HCT116 (cell line): ENCODE results near the gene LRRC9. TPM values are rescaled to one million over a fixed set of nuclear protein-coding genes. Genes with fewer than 3 reads are reported as not detected.

ENCODE experiments used
- ATAC-seq: fragments of 200-7000 bp; cut with Tn5 transposase; 2 replicates; pipeline ENCODE4 v1.9.1; 2020; ENCODE audit warnings: mild to moderate bottlenecking, moderate library complexity
- BruUV-seq: library from RNA; stranded (reverse); fragments of 400-500 nt; replicated peaks from 2 replicates; lab custom pipeline; 2021; lab: Mats Ljungman, UMichigan
- CTCF ChIA-PET: fragments of 300-600 bp; sonication (Branson Sonifier 250); formaldehyde crosslinking; loops from one replicate; lab custom pipeline; 2021; ENCODE audit warnings: antibody characterized with exemption; lab: Charles Lee
- POLR2A ChIA-PET: fragments of 300-600, 350-600 bp; sonication (Branson Sonifier 250); formaldehyde crosslinking; loops from one replicate; lab custom pipeline; 2021; ENCODE audit warnings: antibody characterized with exemption; lab: Charles Lee
- RAD21 ChIA-PET, 2 experiments: fragments of 300-600 bp; sonication (Branson Sonifier 250); formaldehyde crosslinking; loops; one replicate each; lab custom pipeline; 2023; ENCODE audit warnings: low total read pairs in 2 of 2; ENCODE audit not compliant: uncharacterized antibody in 2 of 2, unreplicated experiment in 2 of 2, low non-redundant PET in 1 of 2; lab: Charles Lee
- DNase-seq: peaks from one replicate; pipeline ENCODE4 v3.0.0-alpha.2; 2010; ENCODE audit warnings: low read depth, low spot score
- H2AFZ ChIP-seq: fragments of 200-600 bp; shearing (Covaris generic), sonication (generic); 2 replicates; pipeline ENCODE4 v1.6.1; 2017; ENCODE audit warnings: low read depth, mixed run types, mixed read lengths, antibody characterized with exemption, low read length; ENCODE audit not compliant: poor library complexity, severe bottlenecking
- H3K27ac ChIP-seq: 2 replicates; pipeline ENCODE4 v1.5.1; 2012; ENCODE audit warnings: low read depth, low read length
- H3K27me3 ChIP-seq: fragments of 200-600 bp; sonication (generic); 2 replicates; pipeline ENCODE4 v1.6.1; 2016; ENCODE audit warnings: mixed run types, low read length, mixed read lengths; ENCODE audit not compliant: insufficient read depth
- H3K36me3 ChIP-seq, 2 experiments: fragments of 200-500 bp in 1 of 2; fragments of 200-600 bp in 1 of 2; sonication (Bioruptor generic) in 1 of 2; sonication (generic) in 1 of 2; 2 replicates each; pipeline versions ENCODE4 v1.5.1 to v1.6.1; 2014 to 2016; ENCODE audit warnings: low read length in 2 of 2, inconsistent platforms in 1 of 2, mixed read lengths in 1 of 2, mixed run types in 1 of 2; ENCODE audit not compliant: insufficient read depth in 2 of 2, control insufficient read depth in 1 of 2
- H3K4me1 ChIP-seq, 2 experiments: fragments of 200-600 bp in 1 of 2; sonication (generic) in 1 of 2; 2 replicates each; pipeline versions ENCODE4 v1.5.1 to v1.6.1; 2012 to 2017; ENCODE audit warnings: low read length in 2 of 2, inconsistent platforms in 1 of 2, mild to moderate bottlenecking in 1 of 2, mixed read lengths in 1 of 2, mixed run types in 1 of 2, moderate library complexity in 1 of 2; ENCODE audit not compliant: insufficient read depth in 2 of 2, control insufficient read depth in 1 of 2
- H3K4me2 ChIP-seq: fragments of 200-600 bp; sonication (generic); 2 replicates; pipeline ENCODE4 v1.6.1; 2017; ENCODE audit warnings: mixed run types, low read length, mixed read lengths
- H3K4me3 ChIP-seq, 2 experiments: fragments of 200-600 bp in 1 of 2; sonication (generic) in 1 of 2; replicated peaks in 1 of 2; 2 replicates each; pipeline ENCODE4 v1.5.1; 2011 to 2016; ENCODE audit warnings: low read length in 2 of 2, control low read depth in 1 of 2, low read depth in 1 of 2, mild to moderate bottlenecking in 1 of 2, mixed read lengths in 1 of 2, mixed run types in 1 of 2
- H3K79me2 ChIP-seq: fragments of 200-600 bp; sonication (generic); 2 replicates; pipeline ENCODE4 v1.6.1; 2017; ENCODE audit warnings: mild to moderate bottlenecking, mixed run types, low read length, moderate library complexity, mixed read lengths; ENCODE audit not compliant: insufficient read depth
- H3K9ac ChIP-seq: fragments of 200-600 bp; sonication (generic); 2 replicates; pipeline ENCODE4 v1.6.1; 2016; ENCODE audit warnings: low read length, mixed read lengths
- H3K9me2 ChIP-seq: fragments of 200-600 bp; sonication (generic), shearing (Covaris generic); 2 replicates; pipeline ENCODE4 v1.6.1; 2017; ENCODE audit warnings: mixed run types, mild to moderate bottlenecking, moderate library complexity; ENCODE audit not compliant: insufficient read depth
- H3K9me3 ChIP-seq, 2 experiments: fragments of 200-500 bp in 1 of 2; fragments of 200-600 bp in 1 of 2; sonication (Bioruptor generic) in 1 of 2; sonication (generic) in 1 of 2; 2 replicates each; pipeline ENCODE4 v1.6.1; 2014 to 2017; ENCODE audit warnings: low read length in 2 of 2, mixed read lengths in 2 of 2, inconsistent platforms in 1 of 2, low read depth in 1 of 2, mild to moderate bottlenecking in 1 of 2, mixed run types in 1 of 2, moderate library complexity in 1 of 2; ENCODE audit not compliant: control insufficient read depth in 1 of 2, insufficient read depth in 1 of 2
- H4K20me1 ChIP-seq: fragments of 200-600 bp; sonication (generic), shearing (Covaris generic); 2 replicates; pipeline ENCODE4 v1.6.1; 2017; ENCODE audit warnings: mixed run types, mild to moderate bottlenecking, moderate library complexity; ENCODE audit not compliant: insufficient read depth
- CBX3 ChIP-seq: IDR thresholded peaks from 2 replicates; pipeline ENCODE4 v1.6.1; 2012; ENCODE audit warnings: low read depth
- CEBPB ChIP-seq: IDR thresholded peaks from 2 replicates; pipeline ENCODE4 v1.6.1; 2012; ENCODE audit warnings: low read depth
- EGR1 ChIP-seq: IDR thresholded peaks from 2 replicates; pipeline ENCODE4 v1.6.1; 2012; ENCODE audit warnings: low read depth
- ELF1 ChIP-seq: IDR thresholded peaks from 2 replicates; pipeline ENCODE4 v1.6.1; 2012; ENCODE audit warnings: low read depth, borderline replicate concordance
- EZH2phosphoT487 ChIP-seq: fragments of 200-600 bp; IDR thresholded peaks from 2 replicates; pipeline ENCODE4 v1.6.1; 2018; ENCODE audit warnings: antibody characterized with exemption, borderline replicate concordance
- POLR2AphosphoS5 ChIP-seq: IDR thresholded peaks from 2 replicates; pipeline ENCODE4 v1.6.1; 2011; ENCODE audit warnings: mild to moderate bottlenecking, low read depth, low read length, moderate library complexity
- SRF ChIP-seq: IDR thresholded peaks from 2 replicates; pipeline ENCODE4 v1.6.1; 2012; ENCODE audit warnings: low read depth
- TCF7L2 ChIP-seq: IDR thresholded peaks from 2 replicates; pipeline ENCODE4 v1.7.0; 2011; ENCODE audit warnings: borderline replicate concordance, inconsistent platforms; ENCODE audit not compliant: insufficient read depth, insufficient read length; ENCODE audit errors: extremely low read depth
- ZFX ChIP-seq: fragments of 450-650 bp; IDR thresholded peaks from 2 replicates; pipeline ENCODE4 v1.6.1; 2017
- ZNF274 ChIP-seq: fragments of 200-500 bp; sonication (Bioruptor generic); IDR thresholded peaks from 2 replicates; pipeline ENCODE4 v1.6.1; 2014; ENCODE audit warnings: mild to moderate bottlenecking, low read depth, low read length, inconsistent platforms
- intact Hi-C: fragments of 100-400 bp; cut with micrococcal nuclease; formaldehyde crosslinking; loops from 2 replicates; pipeline ENCODE4 v1.10.0; 2022
- total RNA-seq: library from RNA; stranded (reverse); gene quantifications from one replicate; pipeline ENCODE4 v1.2.1, GENCODE V29; 2021; ENCODE audit not compliant: unreplicated experiment
- TF ChIP-seq, protein P1 (sequence below), 3 experiments: fragments of 200-600 bp in 1 of 3; sonication (generic) in 1 of 3; IDR thresholded peaks in 2 of 3; conservative IDR thresholded peaks in 1 of 3; 2 replicates each; pipeline ENCODE4 v1.5.1; 2012 to 2017; ENCODE audit warnings: low read depth in 2 of 3, low read length in 2 of 3, antibody characterized with exemption in 1 of 3, borderline replicate concordance in 1 of 3, control low read depth in 1 of 3, mild to moderate bottlenecking in 1 of 3, mixed read lengths in 1 of 3, mixed run types in 1 of 3, moderate library complexity in 1 of 3; ENCODE audit not compliant: insufficient read depth in 1 of 3
- TF ChIP-seq, protein P2 (sequence below): IDR thresholded peaks from 2 replicates; pipeline ENCODE4 v1.6.1; 2012
- TF ChIP-seq, protein P3 (sequence below): IDR thresholded peaks from 2 replicates; pipeline ENCODE4 v1.6.1; 2012; ENCODE audit warnings: low read depth

Gene LRRC9
- total RNA-seq, 1 experiment from 2014 or later: not detected

DNA sequence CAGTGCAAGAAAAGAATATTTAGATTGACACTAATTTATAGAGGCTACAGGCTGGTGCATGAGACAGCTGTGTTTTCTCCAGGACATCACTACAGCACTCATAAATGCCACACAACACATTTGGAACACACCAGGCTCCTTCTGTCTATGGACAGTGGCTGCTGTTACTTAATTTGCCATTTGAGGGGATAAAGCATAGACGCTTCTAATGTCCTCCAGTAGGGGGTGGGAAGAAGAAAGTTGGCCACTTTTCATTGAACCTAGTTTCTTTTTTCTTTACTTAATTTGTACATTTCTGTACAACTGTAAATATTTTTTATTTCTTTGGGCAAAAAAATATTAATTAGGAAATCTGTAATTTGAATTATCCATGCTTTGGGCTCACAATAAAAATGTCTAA lies 37.0 kb upstream of the LRRC9 start:
- no peak overlapping the region for H3K9ac ChIP-seq
- POLR2A ChIA-PET: no interaction called here
- TF ChIP-seq CEBPB: no peak
- TF ChIP-seq, protein P1, sequence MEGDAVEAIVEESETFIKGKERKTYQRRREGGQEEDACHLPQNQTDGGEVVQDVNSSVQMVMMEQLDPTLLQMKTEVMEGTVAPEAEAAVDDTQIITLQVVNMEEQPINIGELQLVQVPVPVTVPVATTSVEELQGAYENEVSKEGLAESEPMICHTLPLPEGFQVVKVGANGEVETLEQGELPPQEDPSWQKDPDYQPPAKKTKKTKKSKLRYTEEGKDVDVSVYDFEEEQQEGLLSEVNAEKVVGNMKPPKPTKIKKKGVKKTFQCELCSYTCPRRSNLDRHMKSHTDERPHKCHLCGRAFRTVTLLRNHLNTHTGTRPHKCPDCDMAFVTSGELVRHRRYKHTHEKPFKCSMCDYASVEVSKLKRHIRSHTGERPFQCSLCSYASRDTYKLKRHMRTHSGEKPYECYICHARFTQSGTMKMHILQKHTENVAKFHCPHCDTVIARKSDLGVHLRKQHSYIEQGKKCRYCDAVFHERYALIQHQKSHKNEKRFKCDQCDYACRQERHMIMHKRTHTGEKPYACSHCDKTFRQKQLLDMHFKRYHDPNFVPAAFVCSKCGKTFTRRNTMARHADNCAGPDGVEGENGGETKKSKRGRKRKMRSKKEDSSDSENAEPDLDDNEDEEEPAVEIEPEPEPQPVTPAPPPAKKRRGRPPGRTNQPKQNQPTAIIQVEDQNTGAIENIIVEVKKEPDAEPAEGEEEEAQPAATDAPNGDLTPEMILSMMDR (IDR thresholded peaks at IDR 0.05 in 2 of 3, conservative IDR thresholded peaks at IDR 0.05 in 1 of 3; ENCODE audit: borderline replicate concordance in 1 of 3, insufficient read depth in 1 of 3, low read depth in 2 of 3, low read length in 2 of 3): peak; percentile 15 to 63 (median 58); a peak in 4 of 6 replicates
- no peaks in the 10 kb centered on the region for H3K79me2 ChIP-seq
- H3K27ac ChIP-seq: no peak overlapping the region
- no peaks in the 10 kb centered on the region for H3K4me1 ChIP-seq
- H3K27me3 ChIP-seq: no peaks in the 10 kb centered on the region
- CTCF ChIA-PET: interaction anchor here (1.0 to 1.4 kb wide), 2 partner anchors 10 to 35 kb away, joined by 3 read pairs; no protein-coding TSS in a partner anchor
- RAD21 ChIA-PET: no interaction called here
- DNase-seq: peak; percentile 4
- H4K20me1 ChIP-seq: no peaks in the 10 kb centered on the region
- no peak overlapping the region for H3K4me3 ChIP-seq
- H3K36me3 ChIP-seq: no peaks in the 10 kb centered on the region
- no peaks in the 10 kb centered on the region for H3K9me2 ChIP-seq
- intact Hi-C loops: no loop called here
- BruUV-seq: no TSS peak
- no peaks in the 10 kb centered on the region for H3K9me3 ChIP-seq
- H3K4me2 ChIP-seq: no peak overlapping the region
- ATAC-seq: peak; percentile 76
- no peak overlapping the region for H2AFZ ChIP-seq

DNA sequence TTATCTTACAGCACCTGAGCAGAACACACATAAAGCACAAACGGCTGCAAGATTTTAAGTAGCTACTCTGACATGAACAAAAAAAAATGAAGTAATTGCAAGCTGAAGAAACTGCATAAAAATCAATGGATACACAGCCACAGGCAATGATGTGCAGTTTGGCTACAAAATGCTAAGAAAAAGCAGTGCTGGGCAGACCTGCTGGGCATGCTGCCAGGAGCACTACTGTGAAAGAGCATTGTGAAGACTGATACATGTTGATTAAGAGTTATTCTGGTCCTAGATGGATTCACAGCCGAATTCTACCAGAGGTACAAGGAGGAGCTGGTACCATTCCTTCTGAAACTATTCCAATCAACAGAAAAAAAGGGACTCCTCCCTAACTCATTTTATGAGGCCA lies 29.3 kb upstream of the LRRC9 start:
- RAD21 ChIA-PET: no interaction called here
- intact Hi-C loops: no loop called here
- H3K9me2 ChIP-seq: no peaks in the 10 kb centered on the region
- BruUV-seq: no TSS peak
- ATAC-seq: no peak
- no peak overlapping the region for H2AFZ ChIP-seq
- CTCF ChIA-PET: interaction anchor here (0.6 kb wide), 1 partner anchor 125 kb away, joined by 3 read pairs; no protein-coding TSS in a partner anchor
- no peaks in the 10 kb centered on the region for H4K20me1 ChIP-seq
- no peak overlapping the region for H3K4me3 ChIP-seq
- H3K79me2 ChIP-seq: no peaks in the 10 kb centered on the region
- H3K36me3 ChIP-seq: no peaks in the 10 kb centered on the region
- no peaks in the 10 kb centered on the region for H3K4me1 ChIP-seq
- no peak overlapping the region for H3K4me2 ChIP-seq
- H3K27ac ChIP-seq: no peak overlapping the region
- DNase-seq: no peak
- no peaks in the 10 kb centered on the region for H3K27me3 ChIP-seq
- H3K9ac ChIP-seq: no peak overlapping the region
- H3K9me3 ChIP-seq: no peaks in the 10 kb centered on the region
- POLR2A ChIA-PET: no interaction called here
- TF ChIP-seq ELF1: no peak
- no peak for TF ChIP-seq CBX3
- TF ChIP-seq, protein P2, sequence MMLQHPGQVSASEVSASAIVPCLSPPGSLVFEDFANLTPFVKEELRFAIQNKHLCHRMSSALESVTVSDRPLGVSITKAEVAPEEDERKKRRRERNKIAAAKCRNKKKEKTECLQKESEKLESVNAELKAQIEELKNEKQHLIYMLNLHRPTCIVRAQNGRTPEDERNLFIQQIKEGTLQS: no peak
- no peak for TF ChIP-seq POLR2AphosphoS5
- TF ChIP-seq CEBPB: no peak
- TF ChIP-seq, protein P3, sequence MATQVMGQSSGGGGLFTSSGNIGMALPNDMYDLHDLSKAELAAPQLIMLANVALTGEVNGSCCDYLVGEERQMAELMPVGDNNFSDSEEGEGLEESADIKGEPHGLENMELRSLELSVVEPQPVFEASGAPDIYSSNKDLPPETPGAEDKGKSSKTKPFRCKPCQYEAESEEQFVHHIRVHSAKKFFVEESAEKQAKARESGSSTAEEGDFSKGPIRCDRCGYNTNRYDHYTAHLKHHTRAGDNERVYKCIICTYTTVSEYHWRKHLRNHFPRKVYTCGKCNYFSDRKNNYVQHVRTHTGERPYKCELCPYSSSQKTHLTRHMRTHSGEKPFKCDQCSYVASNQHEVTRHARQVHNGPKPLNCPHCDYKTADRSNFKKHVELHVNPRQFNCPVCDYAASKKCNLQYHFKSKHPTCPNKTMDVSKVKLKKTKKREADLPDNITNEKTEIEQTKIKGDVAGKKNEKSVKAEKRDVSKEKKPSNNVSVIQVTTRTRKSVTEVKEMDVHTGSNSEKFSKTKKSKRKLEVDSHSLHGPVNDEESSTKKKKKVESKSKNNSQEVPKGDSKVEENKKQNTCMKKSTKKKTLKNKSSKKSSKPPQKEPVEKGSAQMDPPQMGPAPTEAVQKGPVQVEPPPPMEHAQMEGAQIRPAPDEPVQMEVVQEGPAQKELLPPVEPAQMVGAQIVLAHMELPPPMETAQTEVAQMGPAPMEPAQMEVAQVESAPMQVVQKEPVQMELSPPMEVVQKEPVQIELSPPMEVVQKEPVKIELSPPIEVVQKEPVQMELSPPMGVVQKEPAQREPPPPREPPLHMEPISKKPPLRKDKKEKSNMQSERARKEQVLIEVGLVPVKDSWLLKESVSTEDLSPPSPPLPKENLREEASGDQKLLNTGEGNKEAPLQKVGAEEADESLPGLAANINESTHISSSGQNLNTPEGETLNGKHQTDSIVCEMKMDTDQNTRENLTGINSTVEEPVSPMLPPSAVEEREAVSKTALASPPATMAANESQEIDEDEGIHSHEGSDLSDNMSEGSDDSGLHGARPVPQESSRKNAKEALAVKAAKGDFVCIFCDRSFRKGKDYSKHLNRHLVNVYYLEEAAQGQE: no peak
- no peak for TF ChIP-seq TCF7L2
- no peak for TF ChIP-seq EGR1
- TF ChIP-seq ZNF274: no peak
- no peak for TF ChIP-seq EZH2phosphoT487
- no peak for TF ChIP-seq SRF
- TF ChIP-seq ZFX: no peak
